GM10266 (cell line): Measurements from ENCODE around the gene TRIM14.
"Not testable (repeated sequence)": the region's sequence is repeated elsewhere in the genome, so short reads cannot be mapped to it uniquely, and the experiment has no call there.

Experiments
- DNase-seq: peaks from one replicate; pipeline ENCODE4 v3.0.0; 2012; ENCODE audit errors: extremely low spot score
- CTCF ChIP-seq: IDR thresholded peaks from 2 replicates; pipeline ENCODE4 v1.5.1; 2012; ENCODE audit warnings: mild to moderate bottlenecking, low read depth; ENCODE audit not compliant: control insufficient read depth, insufficient read depth; ENCODE audit errors: missing control alignments

TRIM14 gene

DNA sequence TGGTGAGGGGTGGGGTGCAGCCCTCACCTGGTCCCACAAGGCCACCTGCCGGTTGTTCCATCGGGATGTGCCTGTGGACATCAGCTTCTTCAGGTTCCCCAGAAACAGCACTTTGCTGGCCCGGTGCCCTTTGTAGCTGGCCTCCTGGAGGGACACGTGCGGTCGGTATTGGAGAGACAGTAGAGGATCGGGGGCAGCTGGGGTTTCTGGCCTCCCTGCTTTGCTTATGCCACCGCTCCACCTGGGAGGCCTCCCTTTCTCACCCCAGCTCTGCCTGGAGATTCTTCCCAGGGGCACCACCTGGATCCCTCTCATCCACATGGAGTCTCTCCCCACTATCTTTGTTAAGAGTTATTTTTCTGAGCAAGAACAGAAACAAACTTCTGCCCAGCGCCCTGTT, 13.1 kb upstream of the TRIM14 start:
- no peak for TF ChIP-seq CTCF
- DNase-seq: no peak

DNA sequence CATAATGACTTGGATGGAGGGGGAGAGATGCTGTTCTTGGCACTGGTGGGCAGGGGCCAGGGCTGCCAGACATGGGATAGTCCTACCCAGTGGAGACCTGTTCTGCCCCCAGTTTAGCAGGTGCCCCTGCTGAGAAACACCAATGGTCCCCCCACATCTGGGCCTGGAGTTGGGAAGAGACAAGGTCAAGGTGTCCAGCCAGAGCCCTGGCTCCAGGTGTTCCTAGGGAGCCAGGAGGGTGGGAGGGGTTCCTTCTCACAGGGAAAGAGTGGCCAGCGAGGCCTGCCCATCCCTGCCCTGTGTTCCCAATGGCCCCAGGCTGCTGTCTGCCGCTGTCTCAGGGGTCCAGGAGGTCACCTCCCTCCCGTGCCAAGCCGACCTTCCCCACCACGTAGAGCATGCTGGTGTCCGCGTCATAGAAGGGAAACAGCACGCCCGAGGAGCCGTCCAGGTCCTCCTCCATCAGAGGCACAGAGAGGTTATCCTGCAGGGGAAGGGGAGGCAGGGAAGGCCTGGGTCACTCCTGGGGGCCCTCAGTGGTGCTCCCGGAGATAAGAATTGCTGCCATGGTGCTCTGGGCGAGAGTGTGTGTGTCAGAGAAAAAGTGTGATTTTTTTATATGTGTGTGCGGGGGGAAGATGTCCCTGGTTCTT, 11.7 kb upstream of the TRIM14 start:
- TF ChIP-seq CTCF: no peak
- DNase-seq: no peak

GRCh38 chr9:98130060-98130459, 11.0 kb upstream of the TRIM14 start:
- not testable (repeated sequence) for DNase-seq

DNA sequence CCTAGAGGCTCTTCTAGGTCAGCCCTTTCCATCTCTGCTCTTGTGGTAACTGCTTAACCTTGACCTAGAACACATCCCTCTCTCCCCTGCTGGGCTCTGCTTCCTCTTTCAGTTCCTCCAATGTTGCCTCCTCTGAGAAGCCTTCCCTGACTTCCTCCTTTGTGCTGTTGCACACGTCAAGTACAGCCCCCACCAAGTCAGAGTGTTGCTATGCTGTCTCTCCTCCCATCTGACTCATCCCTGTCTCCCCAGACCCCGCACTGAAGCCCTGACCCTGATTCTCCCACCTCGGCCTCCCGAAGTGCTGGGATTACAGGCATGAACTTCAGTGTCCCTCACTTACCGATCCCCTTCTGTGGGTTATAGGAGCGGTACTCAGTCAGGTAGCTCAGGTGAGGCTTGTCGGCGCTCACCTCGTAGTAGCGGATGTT, 10.4 kb upstream of the TRIM14 start:
- DNase-seq: peak; percentile 40
- TF ChIP-seq CTCF: no peak

- TF ChIP-seq CTCF: no peak
- no peak for DNase-seq
Measured at GRCh38 chr9:98128316-98128715, 9.3 kb upstream of the TRIM14 start.

DNA sequence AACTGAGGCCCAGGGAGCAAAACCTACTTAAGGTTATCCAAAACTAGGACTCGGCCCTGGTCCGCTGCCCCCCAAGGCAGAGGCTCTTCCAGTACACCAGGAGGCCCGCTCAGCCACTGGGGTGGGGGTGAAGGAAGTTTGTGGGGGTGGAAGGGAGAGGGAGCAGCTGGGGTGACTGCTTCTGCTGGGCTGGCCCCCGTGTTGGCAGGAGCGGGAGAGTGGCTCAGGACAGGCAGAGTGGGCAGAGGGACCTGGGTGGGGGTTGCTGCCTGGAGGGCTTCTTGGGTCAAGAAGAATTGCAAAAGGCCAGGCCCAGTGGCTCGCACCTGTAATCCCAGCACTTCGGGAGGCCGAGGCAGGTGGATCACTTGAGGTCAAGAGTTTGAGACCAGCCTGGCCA, 8.2 kb upstream of the TRIM14 start:
- DNase-seq: no peak
- no peak for TF ChIP-seq CTCF

- TF ChIP-seq CTCF: no peak
- DNase-seq: no peak
Measured at GRCh38 chr9:98124637-98125426, 5.8 kb upstream of the TRIM14 start.

DNA sequence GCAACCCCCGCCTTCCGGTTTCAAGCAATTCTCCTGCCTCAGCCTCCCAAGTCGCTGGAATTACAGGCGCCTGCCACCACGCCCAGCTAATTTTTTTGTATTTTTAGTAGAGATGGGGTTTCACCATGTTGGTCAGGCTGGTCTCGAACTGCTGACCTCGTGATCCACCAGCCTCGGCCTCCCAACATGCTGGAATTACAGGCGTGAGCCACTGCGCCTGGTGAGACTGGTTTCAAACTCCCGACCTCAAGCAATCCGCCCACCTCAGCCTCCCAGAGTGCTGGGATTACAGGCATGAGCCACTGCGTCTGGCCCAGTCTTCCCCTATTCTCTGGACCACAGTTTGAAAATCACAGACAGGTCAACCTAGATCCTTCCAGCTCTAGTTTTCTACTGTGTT, 5.1 kb upstream of the TRIM14 start:
- not testable (repeated sequence) for DNase-seq
